CD4-positive, alpha-beta T cell treated with Interleukin-2 at 100 ng/mL for 4 hours (primary cell): ENCODE data around the gene FOXN4.

Source experiments
- DNase-seq: peaks from one replicate; pipeline ENCODE4 v3.0.0-alpha.2; 2020; ENCODE audit warnings: low spot score

FOXN4 gene

DNA sequence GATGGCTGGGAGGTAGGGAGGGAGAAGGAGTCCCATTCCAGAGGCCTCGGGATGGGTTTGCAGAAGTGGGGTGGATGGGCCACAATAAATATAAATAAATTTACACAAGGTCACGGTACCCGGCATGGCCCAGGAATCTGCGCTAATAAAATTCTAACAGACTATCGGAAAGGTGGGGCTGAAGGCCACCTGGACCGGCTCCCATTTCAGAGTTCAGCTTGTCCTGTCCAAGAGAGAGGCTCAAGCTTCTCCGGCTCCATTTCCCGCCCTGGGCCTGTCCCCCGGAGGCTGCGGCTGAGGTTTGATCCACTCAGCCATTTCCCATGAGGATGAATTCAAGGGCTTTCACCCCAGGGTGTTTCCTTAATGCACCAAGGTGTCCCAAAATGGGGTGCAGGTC is 30.2 kb downstream of the FOXN4 start:
- DNase-seq: no peak

DNA sequence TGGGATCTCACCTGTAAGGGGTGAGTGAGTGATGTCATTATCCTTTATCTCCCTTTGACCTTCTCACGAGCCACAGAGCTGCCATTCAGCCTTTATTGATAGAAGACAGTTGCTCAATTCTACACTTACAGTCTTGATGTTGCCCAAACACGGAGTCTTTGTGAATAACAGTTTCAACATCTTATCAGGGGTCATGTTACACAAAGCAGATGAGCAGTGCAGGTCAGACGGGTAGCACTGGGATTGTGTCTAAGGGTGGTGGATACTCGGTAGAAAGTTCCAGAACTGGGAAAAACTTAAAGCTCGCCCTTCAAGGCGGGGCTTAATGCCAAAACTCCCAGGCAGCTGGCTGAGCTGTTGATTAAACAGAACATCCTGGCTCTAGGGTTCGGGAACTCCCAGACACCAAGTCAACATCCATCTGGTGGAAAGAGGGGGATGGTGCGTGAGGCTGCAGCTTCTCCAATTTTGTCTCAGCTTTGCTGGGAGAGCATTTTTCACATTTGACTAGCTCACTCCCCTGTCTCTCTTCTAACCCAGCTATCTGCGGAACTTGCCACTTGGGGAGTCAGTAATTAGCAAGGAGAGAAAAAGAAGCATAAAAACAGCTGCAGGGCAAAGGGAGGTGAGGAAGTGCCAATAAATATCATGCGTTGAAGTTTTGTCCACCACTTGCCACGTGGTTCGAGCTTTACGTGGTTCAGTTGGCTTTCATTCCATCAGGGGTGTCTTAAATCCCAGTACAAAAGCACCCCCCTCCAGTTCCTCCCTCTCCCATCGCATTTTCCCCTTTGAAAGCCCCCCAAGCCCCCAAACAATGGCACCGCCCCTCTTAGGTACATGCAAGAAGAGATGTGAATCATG is 31.0 kb downstream of the FOXN4 start:
- DNase-seq: no peak

DNA sequence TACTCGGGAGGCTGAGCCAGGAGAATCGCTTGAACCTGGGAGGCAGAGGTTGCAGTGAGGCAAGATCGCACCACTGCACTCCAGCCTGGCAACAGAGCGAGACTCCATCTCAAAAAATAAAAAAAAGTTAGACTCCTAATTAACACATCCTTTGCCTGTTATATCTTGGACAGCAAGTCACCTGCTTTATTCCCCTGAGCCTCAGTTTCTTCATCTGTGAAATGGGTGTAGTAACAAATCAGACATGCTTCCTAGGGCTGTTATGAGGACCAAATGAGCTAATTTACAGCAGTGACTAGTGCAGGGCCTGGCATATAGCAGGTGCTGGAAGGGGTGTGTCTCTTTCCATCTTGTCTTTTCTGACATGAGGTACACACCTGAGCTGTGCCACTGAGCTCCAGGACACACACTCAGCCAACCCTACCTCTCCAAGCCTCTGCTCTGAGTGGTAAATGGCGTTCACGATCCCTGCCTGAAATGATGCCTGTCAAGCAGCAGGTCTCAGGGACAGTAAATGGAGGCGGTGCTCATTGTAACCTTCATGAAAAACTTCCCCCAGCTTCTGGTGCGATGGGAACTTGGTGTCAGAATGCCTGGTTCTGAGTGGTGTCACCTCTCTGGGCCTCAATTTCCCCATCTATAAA is 31.7 kb downstream of the FOXN4 start:
- no peak for DNase-seq

DNA sequence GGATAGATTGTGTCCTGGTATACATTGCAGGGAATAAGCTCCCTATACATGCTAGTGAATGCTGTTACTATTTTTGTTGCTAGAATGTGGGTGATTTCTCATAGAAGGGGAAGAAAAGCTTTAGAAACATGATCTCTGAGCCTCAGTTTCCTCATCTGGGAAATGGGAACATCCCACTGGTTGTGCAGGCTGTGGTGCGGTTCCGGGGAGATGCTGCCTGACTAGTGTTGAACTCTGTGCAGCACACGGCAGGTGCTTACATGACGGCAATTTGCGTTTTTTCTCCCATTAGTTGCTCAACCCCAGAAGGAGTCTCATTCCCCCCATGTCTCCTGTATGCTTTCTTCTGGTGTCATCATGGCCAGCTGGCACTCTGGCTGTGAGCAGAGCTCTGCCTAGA is 32.9 kb downstream of the FOXN4 start:
- DNase-seq: no peak

DNA sequence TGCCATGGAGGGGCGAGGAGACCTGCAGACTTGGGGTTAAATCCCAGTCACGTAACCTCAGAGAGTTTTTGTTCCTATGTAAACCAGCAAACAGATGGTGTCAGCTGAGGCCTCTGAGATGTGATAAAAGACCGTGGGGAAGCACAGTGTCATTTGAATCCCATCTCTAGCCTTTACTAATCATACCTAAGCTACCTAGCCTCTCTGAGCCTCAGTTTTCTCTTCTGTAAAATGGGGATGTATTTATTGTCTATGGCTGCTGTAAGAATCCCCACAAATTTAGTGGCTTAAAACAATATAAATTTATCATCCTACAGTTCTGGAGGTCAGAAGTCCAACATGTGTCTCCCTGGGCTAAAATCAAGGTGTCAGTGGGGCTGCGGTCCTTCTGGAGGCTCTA is 33.9 kb downstream of the FOXN4 start:
- DNase-seq: no peak

DNA sequence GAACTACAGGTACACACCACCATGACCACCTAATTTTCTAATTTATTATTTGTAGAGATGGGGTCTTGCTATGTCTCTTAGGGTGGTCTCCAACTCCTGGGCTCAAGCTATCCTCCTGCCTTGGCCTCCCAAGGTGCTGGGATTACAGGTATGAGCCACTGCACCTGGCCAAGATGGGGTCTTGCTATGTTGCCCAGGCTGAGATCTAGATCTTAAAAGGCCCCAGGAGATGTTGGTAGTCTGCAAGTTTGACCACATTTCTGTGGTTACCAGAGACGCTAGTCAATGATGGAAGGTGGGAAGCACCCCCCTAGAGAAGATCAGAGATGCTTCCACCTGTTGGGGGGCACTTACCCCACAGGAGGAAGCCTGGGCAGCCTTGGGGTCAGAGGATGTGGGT is 34.7 kb downstream of the FOXN4 start:
- DNase-seq: no peak

DNA sequence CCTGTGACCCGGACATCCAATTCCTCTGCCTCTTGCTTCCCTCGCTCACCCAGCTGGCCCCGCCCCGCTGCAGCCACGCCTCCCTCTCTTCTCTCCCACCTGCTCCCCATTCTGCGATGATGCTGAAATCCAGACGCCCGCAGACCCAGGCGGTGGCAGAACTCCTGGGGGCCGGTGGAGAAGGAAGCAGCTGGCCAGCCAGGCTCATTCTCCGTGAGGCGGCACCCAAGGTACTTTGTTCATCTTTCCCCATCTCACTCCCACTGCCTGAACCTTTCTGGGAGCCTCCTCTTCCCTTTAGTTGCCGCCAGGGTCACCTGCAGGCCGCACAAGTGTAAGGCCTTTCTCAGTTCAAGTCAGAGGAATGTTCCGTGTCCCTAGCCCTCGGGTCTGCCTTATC is 35.7 kb downstream of the FOXN4 start:
- DNase-seq: no peak

DNA sequence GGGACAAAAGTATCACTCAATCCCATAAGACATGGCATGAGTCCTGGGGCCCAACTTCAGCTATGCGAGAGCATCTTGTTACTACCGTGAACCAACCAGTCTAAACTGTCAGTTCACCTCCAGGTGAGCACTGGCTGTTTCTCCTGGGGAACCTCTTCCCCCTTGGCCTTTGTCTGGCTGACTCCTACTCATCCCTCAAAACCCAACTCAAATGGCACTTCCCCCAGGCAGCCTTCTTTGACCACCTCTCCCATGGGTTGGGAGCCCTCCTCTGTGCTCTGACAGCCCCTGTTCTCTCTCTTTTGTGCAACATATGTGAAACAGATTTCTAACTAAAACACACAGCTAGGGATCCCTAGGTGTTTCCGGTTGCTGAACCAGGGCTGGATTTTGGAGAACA is 37.7 kb downstream of the FOXN4 start:
- DNase-seq: no peak

DNA sequence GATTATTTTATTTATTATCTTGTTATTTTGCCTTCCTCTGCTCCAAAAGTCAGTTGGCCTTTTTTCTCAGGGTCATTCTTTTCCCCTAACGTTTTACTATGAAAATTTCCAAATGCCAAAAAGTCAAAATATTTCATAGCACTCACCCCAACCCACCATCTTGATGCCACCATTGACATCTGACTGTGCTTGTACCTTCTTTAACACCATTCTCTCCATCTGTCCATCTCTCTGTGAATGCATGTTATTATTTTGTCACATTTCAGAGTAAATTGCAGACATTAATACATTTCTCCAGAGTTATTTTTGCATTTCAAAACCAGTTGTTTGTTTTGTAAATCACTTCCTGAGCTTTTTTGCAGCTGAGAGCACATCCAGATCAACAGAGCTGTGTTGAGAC is 38.6 kb downstream of the FOXN4 start:
- DNase-seq: no peak

DNA sequence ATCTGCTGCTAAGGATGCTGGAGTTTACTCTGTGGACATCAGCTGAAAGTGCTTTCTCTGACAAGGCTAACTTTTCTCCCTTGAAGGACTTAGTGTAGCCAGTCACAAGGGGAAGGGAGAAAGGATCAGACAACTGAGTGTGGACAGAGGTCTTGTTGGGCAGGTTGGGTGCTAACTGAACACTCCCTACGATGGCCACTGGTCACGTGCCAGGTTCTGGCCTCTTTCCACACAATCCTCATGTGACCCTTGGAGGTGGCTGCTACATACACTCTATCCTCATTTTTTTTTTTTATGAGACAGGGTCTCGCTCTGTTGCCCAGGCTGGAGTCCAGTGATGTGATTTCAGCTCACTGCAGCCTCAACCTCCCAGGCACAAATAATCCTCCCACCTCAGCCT is 39.7 kb downstream of the FOXN4 start:
- no peak for DNase-seq

DNA sequence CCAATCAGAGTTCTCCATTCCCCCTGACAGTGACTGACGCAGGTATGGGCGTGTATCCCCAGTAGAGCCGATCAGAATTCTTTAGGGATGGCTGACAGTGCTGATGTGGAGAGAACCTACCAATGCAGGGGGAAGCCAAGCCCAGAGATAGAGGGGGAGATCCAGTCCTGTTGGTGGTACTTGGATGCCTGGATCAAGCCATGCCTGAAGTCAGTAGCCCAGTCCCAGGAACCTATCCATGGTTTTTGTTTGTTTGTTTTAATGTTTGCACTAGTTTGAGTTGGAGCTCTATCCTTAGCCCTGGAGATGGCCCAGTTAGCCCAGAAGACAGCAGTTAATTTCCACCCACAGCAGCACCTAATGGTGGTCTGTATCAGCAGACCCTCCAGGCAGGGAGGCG is 40.2 kb downstream of the FOXN4 start:
- DNase-seq: no peak

DNA sequence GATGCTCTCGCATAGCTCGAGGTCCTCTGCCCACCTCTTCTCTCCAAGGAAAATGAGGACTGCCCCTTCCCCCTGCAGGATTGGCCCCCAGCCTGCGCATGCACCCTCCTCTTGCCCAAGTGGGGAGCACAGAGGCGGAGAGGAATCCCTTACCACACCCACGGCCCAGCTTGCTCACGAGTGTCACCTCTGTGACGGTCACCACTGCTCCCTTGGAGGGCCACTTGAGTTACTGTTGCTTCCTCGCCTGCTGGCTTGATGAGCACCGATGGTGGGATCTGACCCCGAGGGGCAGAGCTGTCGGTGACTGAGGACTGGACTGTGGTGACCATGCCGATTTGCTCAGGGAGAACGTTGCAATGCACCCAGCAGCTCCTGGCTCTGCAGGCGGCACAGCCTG is 41.7 kb downstream of the FOXN4 start:
- no peak for DNase-seq

DNA sequence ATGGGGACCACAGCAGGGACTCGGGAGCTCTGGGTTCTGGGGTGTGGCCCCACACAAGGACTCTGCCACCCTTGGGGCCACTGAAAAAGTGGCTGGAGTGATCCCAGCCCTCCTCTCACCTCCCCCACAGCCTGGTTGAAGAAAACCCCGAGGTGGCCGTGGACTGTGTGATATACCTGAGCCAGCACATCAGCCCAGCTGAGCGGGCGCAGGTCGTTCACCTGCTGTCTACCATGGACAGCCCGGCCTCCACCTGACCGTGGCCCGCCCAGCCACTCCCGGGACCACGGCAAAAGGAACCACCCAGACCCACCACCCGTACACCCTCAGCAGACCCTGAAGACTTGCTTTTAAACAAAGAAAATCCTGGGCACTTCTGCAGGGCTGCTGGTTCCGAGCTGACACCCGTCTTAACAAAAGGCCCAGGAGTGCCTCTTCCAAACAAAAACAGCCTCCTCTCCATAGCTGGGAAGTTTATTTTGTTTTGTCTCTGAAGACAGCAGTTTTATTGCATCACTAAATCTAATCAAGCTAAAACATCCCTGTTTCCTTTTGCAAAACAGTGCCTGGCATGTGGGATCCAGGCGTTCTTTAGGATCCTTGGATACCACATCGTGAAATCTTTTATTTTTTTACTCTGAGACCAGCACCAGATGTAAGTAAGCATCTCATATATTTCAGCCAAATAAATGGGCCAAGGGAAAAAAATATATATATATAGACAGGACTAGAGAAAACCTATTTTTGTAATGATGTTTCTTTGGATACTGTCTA is 42.8 kb downstream of the FOXN4 start:
- no peak for DNase-seq

DNA sequence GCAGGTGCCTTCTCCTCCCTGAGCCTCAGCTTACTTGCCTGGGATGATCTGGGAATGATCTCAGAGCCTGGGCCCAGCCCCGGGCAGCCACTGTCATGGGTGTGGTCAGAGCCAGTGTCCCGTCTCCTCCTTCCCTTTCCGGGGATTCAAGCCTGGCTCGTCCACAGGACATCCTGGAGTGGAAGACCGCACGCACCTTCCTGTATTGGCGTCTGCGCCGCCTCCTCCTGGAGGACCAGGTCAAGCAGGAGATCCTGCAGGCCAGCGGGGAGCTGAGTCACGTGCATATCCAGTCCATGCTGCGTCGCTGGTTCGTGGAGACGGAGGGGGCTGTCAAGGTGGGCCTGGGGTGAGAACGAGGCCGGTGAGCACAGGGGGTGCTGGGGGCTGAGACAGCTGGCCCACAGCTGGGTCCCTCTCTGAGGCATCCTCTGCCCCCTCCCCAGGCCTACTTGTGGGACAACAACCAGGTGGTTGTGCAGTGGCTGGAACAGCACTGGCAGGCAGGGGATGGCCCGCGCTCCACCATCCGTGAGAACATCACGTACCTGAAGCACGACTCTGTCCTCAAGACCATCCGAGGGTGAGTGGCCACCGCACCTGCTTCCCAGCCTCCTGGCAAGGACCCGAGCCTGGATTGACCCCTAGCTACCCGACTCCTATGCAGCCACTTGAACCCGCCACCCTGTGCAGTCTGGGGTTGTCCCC is 44.0 kb downstream of the FOXN4 start:
- no peak for DNase-seq

DNA sequence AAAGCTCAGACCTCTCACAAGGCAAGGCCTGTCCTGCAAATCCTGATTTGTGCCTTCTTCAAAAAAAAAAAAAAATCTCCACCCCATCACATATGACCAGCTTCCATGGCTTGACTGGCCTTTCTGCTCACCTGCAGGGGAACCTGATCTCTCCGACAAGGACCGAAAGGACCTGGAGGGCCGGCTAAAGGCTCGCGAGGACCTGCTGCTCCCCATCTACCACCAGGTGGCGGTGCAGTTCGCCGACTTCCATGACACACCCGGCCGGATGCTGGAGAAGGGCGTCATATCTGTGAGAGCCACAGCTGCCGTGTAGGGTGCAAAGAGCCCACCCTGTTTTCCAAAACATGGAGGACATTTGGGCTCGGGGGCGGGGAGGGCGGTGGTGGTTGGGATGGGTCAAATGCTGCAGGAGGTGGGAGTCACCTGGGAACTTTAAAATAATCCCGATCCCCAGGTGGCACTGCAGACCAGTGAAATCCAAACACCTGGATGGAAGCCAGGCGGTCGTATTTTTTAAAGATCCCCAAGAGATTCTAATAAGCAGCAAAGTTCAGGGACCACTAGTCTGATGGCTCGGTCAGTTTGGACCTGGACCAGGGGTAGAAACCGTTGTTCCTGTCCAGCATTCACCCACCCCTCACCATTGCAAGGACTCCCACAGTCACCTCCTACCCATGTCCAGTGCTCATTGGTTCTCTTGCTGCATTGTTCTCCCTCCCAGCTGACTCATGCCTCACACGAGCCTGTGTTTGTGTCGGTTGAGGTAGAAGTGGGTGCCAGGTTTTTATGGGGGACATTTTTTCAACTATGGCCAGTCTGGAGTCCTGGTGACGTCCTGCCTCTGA is 44.8 kb downstream of the FOXN4 start:
- peak; percentile 18 for DNase-seq

DNA sequence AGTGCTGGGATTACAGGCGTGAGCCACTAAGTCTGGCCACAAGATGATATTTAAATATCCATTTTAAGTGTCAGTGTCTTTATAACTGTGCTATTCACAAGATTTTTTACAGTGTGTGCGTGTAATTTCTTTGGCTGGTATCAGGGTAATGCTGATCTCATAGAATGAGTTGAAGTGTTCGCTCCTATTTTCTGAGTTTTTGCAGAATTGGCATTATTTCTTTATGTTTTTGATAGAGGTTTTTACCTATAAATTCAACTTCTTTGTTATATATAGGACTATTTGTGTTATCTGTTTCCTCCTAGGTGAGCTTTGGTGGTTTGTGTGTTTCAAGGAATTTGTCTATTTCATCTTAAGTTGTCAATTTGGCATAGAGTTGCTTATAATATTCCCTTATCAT is 45.6 kb downstream of the FOXN4 start:
- no peak for DNase-seq

DNA sequence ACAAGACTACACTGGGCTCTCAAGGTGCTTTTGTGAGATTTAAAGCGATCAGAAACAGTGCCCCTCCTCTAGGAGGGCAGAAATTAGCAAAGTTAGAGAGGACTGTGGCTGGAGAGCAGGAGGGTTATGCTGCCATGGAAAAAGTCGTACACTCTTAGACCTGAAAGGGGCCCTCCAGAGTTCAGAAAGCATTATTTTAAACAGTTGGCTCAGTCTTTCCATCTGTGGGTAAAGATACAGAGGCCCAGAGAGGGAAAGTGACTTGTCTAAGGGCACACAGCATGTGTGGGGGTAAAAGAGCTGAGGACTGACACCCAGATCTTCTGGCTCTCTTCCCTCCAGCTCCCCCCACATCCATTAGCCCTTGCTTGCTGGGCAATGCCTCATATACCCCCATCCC is 47.1 kb downstream of the FOXN4 start:
- no peak for DNase-seq

DNA sequence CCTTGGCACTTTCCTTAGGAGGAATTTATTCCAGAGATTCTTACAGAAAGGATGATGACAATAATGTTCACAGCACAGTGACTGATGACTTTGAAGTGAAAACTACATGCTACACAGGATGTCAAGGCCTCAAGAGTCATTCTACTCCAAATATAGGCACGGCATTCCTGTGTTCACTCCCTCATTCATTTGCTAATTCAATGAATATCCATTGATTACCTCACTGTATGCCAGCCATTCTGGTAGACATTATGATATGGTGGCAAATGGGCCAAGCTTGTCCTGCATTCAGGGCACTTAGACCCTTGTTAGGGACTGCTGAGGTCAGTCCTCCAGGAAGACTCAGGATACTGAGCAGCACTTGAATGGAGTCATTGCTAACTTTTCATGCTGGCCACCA is 48.0 kb downstream of the FOXN4 start:
- DNase-seq: no peak

DNA sequence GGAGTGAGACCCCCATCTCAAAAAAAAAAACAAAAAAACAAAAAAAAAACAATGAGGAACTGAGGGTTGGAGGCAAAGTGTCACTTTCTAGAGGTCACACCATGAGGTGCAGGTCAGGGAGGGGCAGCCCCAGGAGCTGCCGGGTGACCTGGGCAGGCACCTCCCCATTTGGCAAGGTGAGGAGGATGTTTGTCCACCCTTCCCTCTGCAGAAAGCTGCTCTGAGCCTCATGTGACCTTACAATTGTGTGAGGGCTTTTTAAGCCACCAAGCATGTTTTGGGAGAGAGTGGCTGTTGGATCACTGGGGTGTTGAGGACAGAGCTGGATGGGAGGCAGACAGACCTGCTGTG is 49.6 kb downstream of the FOXN4 start:
- DNase-seq: no peak

DNA sequence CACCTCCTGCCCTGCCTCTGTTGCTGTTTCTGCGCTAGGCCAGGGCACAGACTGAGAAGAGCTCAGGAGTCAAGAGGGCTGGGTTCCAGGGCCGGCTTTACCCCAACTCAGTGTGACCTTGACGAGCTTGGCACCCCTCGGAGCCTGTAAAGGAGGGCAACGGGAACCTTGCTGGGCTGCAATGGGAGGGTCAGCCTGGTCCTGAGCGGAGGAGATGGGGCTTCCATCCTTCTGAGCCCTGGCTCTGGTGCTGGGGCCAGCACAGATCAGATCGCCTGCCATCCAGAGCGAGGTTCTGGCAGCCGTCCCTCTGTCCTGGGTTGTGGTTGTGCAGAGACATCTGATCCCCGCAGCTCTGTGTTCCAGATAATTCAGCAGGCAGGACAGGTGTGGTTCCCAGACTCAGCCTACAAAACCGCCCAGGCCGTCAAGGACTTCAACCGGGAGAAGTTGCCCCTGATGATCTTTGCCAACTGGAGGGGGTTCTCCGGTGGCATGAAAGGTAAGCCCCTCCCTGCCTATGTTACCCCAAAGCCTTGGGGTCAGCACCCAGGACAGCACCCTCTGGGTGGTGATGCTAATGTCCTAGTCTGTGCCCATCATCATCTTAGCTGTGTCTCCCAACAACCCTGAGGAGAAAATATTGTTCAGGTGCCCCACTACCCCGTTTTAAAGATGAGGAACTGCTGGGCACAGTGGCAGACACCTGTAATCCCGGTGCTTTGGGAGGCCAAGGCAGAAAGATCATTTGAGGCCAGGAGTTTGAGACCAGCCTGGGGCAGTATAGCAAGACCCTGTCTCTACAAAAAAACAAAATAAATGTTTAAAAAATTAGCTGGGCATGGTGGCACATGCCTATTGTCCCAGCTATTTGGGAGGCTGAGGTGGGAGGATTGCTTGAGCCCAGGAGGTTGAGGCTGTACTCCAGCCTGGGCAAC is 50.2 kb downstream of the FOXN4 start:
- no peak for DNase-seq
